Bronchus fibroblast of lung (primary cell): Measurements from ENCODE around the gene SERINC1. TPM values are rescaled to one million over a fixed set of nuclear protein-coding genes. Genes with fewer than 3 reads are reported as not detected.

Experiments
- total RNA-seq: library from RNA; depleted of rRNA; stranded (reverse); fragments of >200 nt; gene quantifications from 2 replicates; pipeline ENCODE4 v1.2.3, GENCODE V29; 2015

Gene SERINC1
- 69.9 and 79.9 TPM in 2 replicates for total RNA-seq

GRCh38 chr6:122471107-122472021 is at the start of gene SERINC1:
Gene SERINC1 (minus strand): TSS chr6:122471807. CDS start chr6:122471737, 70 bp downstream.

DNA sequence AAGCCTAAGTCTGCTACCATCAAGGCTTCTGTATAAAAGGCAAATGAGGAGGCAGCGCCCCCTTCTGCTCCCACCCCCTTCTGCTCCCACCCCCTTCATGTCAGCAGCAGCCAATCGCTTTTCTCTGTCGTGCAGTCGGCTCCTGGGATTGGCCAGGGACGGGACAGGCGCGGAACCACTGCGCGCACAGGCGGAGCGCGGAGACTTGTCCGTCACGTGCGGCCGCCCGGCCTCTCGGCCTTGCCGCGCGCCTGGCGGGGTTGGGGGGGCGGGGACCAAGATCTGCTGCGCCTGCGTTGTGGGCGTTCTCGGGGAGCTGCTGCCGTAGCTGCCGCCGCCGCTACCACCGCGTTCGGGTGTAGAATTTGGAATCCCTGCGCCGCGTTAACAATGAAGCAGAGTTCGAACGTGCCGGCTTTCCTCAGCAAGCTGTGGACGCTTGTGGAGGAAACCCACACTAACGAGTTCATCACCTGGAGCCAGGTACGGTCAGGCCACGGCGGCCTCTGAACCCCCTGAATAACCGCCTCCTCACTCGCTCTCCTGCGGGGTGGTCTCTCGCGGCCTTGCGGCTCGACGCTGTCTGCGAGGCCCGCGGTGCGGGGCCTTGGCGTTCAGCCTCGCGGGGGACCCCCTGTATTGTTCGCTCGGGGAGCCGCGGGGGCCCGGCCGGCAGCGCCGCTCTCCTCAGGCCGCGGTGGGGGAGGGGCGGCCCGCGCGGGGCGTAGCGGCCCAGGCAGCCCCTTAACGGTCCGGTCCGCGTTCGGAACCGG is 72.1 kb downstream of the SERINC1 start, which contains the start of gene HSF2:
HSF2 (plus strand) TSS at position 305 of the 773 bp plus-strand sequence; CDS start at position 391, 86 bp downstream.

Other genes starting within 250 kb of the SERINC1 start
- 11.8 and 14.1 TPM in 2 replicates for gene HSF2, start 72.2 kb downstream of the SERINC1 start, total RNA-seq
- 0.59 and 1.7 TPM in 2 replicates for gene PKIB, start 138.6 kb upstream of the SERINC1 start, total RNA-seq